RPMI8226 (cell line): ENCODE data around the gene MAP3K6.

ENCODE experiments used
- DNase-seq: peaks from one replicate; pipeline ENCODE4 v3.0.0-alpha.2; 2015

MAP3K6 gene

GRCh38 chr1:27332536-27333281 lies 34.1 kb downstream of the MAP3K6 start:
- peak; percentile 61 for DNase-seq

DNA sequence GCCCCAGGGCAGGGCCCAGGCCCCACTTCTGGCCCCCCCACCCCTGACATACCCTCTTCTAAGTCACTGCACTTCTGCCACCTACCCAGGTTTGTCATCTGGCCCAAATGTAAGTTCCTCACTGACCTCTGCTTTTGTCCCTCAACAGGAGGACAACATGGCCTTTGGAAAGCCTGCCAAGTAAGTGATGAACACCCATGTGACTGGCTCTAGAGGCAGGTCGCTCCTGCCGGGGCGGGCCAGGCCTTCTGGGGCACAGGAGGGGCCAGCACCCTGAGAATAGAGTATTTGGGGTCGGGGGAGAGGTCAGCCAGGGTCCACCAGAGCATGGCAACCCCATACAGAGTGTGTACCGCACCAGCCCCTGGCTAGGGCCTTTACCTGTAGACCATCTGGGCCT lies 34.8 kb downstream of the MAP3K6 start:
- no peak for DNase-seq

DNA sequence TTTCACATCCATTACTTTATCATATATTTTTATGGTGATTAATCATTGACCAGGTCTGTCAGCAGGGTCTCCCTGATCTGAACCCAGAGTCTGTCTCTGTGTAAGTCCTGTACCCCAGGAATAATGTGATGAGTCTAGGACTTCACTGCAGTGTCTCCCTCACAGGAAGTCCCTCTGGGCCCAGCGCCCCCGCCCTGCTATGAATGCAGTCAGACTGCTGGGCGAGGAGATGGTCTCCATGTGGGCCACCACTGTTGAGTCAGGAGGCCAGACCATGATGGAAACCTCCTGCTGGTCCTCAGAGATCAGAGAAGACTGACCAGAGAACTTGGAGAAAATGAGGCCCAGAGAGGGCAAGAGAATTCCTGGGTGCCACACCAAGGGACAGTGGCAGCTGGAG lies 35.3 kb downstream of the MAP3K6 start:
- no peak for DNase-seq

DNA sequence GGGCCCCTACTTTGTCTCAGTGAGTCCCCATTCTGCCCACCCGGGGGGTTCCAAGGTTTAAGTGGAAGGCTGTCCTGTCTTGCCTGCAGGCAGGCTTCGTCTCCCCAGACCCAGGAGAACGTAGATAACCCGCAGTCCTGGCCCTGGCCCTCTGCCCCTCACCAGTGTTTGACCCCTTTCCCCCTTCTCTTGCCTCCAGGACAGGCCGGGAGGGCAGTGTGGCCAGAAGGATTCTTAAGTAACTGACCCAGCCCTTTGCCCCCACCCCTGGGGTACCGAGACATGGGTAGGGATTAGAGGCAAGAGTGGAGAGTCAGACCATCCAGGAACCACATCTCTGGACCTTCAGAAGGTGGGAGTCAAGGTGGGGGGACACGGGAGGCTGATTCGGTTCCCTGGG lies 36.0 kb downstream of the MAP3K6 start:
- no peak for DNase-seq

GRCh38 chr1:27327964-27328363 lies 38.8 kb downstream of the MAP3K6 start:
- no peak for DNase-seq

DNA sequence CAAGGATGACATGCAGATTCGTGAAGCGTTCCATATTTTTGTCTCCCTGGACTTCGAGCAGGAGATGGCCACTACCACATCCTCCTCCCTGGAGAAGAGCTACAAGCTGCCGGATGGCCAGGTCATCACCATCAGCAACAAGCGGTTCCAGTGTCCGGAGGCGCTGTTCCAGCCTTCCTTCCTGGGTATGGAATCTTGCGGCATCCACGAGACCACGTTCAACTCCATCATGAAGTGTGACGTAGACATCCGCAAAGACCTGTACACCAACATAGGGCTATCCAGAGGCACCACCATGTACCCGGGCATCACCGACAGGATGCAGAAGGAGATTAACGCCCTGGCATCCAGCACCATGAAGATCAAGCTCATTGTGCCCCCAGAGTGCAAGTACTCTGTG lies 41.5 kb downstream of the MAP3K6 start:
- no peak for DNase-seq

GRCh38 chr1:27322569-27323240 lies 44.1 kb downstream of the MAP3K6 start:
- DNase-seq: no peak

GRCh38 chr1:27321813-27322568 lies 44.8 kb downstream of the MAP3K6 start, which contains the start of gene TMEM222:
Gene TMEM222 (plus strand): TSS chr1:27322163. CDS start chr1:27322198, 35 bp downstream.
- DNase-seq: peak; percentile 99

DNA sequence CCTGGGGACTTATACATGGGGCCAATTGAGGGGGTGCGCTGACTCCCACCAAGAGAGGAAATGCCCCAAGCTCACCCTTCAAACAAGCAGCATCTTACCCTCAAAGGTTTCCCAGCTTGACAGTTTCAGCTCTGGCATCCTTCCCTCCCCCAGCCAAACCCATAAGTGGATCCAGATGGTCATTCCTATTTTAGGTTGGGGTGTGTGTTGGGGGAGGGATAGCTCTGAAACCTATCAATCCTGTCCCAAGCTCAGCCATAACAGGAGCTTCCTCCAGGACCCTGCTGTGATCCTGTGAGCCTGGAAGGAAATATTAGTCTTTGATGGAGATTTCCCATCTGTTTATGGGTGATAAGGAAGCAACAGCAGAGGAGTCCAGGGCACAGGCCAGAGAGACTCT lies 48.2 kb downstream of the MAP3K6 start:
- DNase-seq: no peak

- DNase-seq: no peak
Measured at GRCh38 chr1:27318136-27318535, 48.6 kb downstream of the MAP3K6 start.

GRCh38 chr1:27316860-27317259 lies 49.9 kb downstream of the MAP3K6 start:
- no peak for DNase-seq

- no peak for DNase-seq
Measured at GRCh38 chr1:27314737-27315136, 52.0 kb downstream of the MAP3K6 start.

- no peak for DNase-seq
Measured at GRCh38 chr1:27314169-27314568, 52.6 kb downstream of the MAP3K6 start.

DNA sequence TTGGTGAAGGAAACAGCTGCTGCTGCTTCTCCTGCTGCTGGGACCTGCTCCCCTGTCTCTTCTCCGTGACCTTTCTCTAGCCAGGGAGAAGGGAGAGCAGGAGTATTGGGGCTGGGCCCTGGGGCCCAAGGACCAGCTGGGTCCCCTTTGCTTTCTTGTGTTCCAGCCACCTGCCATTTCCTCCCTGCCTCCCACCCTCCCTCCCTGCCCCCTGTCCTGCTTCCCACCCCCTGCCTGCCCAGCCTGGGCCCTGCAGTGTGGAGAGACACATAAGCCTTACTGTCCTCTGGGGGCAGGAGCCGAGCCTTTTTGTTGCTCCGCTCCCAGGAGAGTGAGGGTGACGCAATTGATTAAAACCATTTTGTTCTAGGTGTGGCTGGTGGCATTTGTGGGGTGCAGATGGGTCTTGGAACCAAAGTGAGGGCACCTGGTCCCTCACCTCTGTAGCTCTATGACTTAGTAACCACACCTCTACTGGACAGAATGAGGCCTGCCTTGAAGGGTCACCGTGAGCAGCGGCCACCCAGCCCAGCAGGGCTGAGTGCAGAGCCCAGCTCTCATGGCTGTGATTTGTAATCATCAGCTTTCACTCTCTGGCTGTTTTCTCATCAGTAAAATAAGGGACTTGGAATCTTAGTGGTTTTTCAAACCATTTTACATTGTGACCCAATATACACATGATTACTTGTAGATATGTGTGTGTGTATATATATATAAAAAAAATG lies 58.7 kb downstream of the MAP3K6 start:
- no peak for DNase-seq

- peak; percentile 89 for DNase-seq
Measured at GRCh38 chr1:27306892-27307761, 59.6 kb downstream of the MAP3K6 start.

DNA sequence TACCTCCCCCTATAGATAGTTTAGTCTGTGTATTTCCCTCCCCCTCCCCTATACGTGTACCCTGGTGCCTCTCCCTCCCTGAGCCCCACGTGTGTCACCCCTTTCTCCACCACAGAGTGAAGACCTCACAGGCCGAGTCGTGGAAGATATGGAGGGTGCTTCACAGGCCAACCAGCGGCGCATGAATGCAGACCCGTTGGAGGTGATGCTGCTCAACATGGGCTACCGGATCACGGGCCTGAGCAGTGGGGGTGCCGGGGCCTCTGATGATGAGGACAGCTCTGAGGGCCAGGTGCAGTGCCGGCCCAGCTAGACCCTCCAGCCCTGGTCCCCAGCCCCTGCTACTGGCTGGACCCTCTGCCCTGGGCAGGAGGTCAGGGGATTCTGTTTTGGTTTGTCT lies 60.7 kb downstream of the MAP3K6 start:
- no peak for DNase-seq
